Astrocyte (in vitro differentiated cells and primary cell): Measurements from ENCODE around the gene FPGS. TPM values are rescaled to one million over a fixed set of nuclear protein-coding genes. Genes with fewer than 3 reads are reported as not detected.

ENCODE experiments used
- DNase-seq: peaks from one replicate; pipeline ENCODE4 v3.0.0-alpha.2; 2010; ENCODE audit warnings: low read depth
- FAIRE-seq: peaks from 2 replicates; lab custom pipeline; 2011; peaks lifted over from hg19 to GRCh38; lab: Jason Lieb, UNC
- H2AFZ ChIP-seq: 2 replicates; pipeline ENCODE4 v1.6.0; 2012; ENCODE audit warnings: low read depth, low read length, inconsistent platforms
- H3K27ac ChIP-seq: 2 replicates; pipeline ENCODE4 v1.5.1; 2011; ENCODE audit warnings: low read depth, low read length, inconsistent platforms
- H3K27me3 ChIP-seq: 2 replicates; pipeline ENCODE4 v1.6.0; 2011; ENCODE audit warnings: low read length, inconsistent platforms; ENCODE audit not compliant: insufficient read depth
- H3K36me3 ChIP-seq: 2 replicates; pipeline ENCODE4 v1.5.1; 2011; ENCODE audit warnings: low read length, inconsistent platforms; ENCODE audit not compliant: insufficient read depth
- H3K4me1 ChIP-seq: 2 replicates; pipeline ENCODE4 v1.5.1; 2011; ENCODE audit warnings: low read length, inconsistent platforms; ENCODE audit not compliant: insufficient read depth
- H3K4me2 ChIP-seq: 2 replicates; pipeline ENCODE4 v1.6.0; 2012; ENCODE audit warnings: low read length, inconsistent platforms
- H3K4me3 ChIP-seq: 2 replicates; pipeline ENCODE4 v1.5.1; 2011; ENCODE audit warnings: low read depth, mild to moderate bottlenecking, low read length, inconsistent platforms; ENCODE audit not compliant: insufficient read depth
- H3K79me2 ChIP-seq: 2 replicates; pipeline ENCODE4 v1.6.0; 2012; ENCODE audit warnings: mild to moderate bottlenecking, low read length, inconsistent platforms; ENCODE audit not compliant: insufficient read depth
- H3K9ac ChIP-seq: 2 replicates; pipeline ENCODE4 v1.6.0; 2012; ENCODE audit warnings: mild to moderate bottlenecking, low read length, inconsistent platforms
- H3K9me3 ChIP-seq: 2 replicates; pipeline ENCODE4 v1.5.1; 2012; ENCODE audit warnings: low read depth, mild to moderate bottlenecking, low read length, inconsistent platforms; ENCODE audit not compliant: insufficient read depth
- H4K20me1 ChIP-seq: 2 replicates; pipeline ENCODE4 v1.6.0; 2012; ENCODE audit warnings: low read length, inconsistent platforms; ENCODE audit not compliant: insufficient read depth
- H3K27ac Mint-ChIP-seq: one replicate; pipeline ENCODE4 v1.8.0; 2021; ENCODE audit warnings: mild to moderate bottlenecking, mixed read lengths; ENCODE audit not compliant: unreplicated experiment
- H3K27me3 Mint-ChIP-seq: one replicate; pipeline ENCODE4 v1.8.0; 2021; ENCODE audit warnings: low read depth, mixed read lengths; ENCODE audit not compliant: unreplicated experiment
- H3K36me3 Mint-ChIP-seq: one replicate; pipeline ENCODE4 v1.8.0; 2021; ENCODE audit warnings: low read depth, mixed read lengths; ENCODE audit not compliant: unreplicated experiment
- H3K4me1 Mint-ChIP-seq: one replicate; pipeline ENCODE4 v1.8.0; 2021; ENCODE audit warnings: low read depth, mixed read lengths; ENCODE audit not compliant: unreplicated experiment
- H3K4me3 Mint-ChIP-seq: one replicate; pipeline ENCODE4 v1.8.0; 2021; ENCODE audit warnings: mild to moderate bottlenecking, moderate library complexity, mixed read lengths; ENCODE audit not compliant: unreplicated experiment
- H3K9me3 Mint-ChIP-seq: one replicate; pipeline ENCODE4 v1.8.0; 2021; ENCODE audit warnings: mild to moderate bottlenecking, mixed read lengths; ENCODE audit not compliant: unreplicated experiment
- EZH2 ChIP-seq: IDR thresholded peaks from 2 replicates; pipeline ENCODE4 v1.6.1; 2012; ENCODE audit warnings: mild to moderate bottlenecking, low read length, inconsistent platforms; ENCODE audit not compliant: insufficient read depth
- total RNA-seq: library from RNA; stranded (reverse); gene quantifications from 2 replicates; pipeline ENCODE4 v1.2.1, GENCODE V29; 2021
- TF ChIP-seq, protein P1 (sequence below): IDR thresholded peaks from 2 replicates; pipeline ENCODE4 v1.5.1; 2011; ENCODE audit warnings: low read depth, mild to moderate bottlenecking, inconsistent platforms, low read length, moderate library complexity; ENCODE audit not compliant: insufficient read depth

Gene FPGS
- total RNA-seq, 1 donor from 2014 or later = 49.4 TPM

DNA sequence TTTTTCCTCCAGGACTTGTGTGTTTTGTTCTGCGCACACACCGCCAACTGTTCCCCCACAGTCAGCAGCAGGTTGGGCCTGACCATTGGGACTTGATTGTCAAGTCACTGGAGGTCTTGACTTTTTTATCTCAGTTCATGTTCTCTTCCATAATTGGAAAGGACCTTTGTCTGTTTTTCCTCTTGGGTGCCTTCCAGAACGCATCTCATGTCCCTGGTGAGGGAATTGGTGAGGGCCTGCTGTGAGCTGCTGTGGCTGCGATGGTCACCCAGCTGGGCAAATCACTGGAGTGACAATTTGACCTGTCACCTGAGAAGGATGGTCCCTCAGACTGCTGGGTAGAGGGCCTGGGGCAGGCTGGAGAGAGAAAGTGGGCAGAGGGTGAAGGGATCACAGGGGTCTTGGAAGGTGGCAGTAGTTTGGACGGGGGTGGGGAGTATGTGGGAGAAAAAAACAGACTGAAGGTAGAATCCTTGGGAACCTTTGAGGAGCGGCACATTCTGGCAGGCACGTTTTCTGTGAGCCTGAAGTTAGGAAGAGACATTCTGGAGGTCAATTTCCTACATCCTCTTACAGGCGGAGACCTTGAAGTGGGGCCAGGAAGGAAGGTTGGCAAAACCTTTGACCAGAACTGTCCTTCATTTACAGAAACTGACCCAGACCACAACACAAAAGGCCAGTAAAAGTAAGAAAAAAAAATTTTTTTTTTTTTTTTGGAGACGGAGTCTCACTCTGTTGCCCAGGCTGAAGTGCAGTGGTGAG lies 12.4 kb upstream of the FPGS start:
- no peak for TF ChIP-seq EZH2
- TF ChIP-seq, protein P1, sequence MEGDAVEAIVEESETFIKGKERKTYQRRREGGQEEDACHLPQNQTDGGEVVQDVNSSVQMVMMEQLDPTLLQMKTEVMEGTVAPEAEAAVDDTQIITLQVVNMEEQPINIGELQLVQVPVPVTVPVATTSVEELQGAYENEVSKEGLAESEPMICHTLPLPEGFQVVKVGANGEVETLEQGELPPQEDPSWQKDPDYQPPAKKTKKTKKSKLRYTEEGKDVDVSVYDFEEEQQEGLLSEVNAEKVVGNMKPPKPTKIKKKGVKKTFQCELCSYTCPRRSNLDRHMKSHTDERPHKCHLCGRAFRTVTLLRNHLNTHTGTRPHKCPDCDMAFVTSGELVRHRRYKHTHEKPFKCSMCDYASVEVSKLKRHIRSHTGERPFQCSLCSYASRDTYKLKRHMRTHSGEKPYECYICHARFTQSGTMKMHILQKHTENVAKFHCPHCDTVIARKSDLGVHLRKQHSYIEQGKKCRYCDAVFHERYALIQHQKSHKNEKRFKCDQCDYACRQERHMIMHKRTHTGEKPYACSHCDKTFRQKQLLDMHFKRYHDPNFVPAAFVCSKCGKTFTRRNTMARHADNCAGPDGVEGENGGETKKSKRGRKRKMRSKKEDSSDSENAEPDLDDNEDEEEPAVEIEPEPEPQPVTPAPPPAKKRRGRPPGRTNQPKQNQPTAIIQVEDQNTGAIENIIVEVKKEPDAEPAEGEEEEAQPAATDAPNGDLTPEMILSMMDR = no peak
- Histone ChIP-seq H3K9me3 (no peaks in the 10 kb centered on the region), H4K20me1 (peaks cover 85% of the 10 kb centered on the region), H2AFZ (no peak overlapping the region), H3K27me3 (no peaks in the 10 kb centered on the region), H3K27ac (no peak overlapping the region), H3K4me3 (no peak overlapping the region), H3K79me2 (peaks cover 48% of the 10 kb centered on the region), H3K4me2 (no peak overlapping the region), H3K4me1 (peaks cover 7% of the 10 kb centered on the region), H3K9ac (no peak overlapping the region), H3K36me3 (peaks cover 44% of the 10 kb centered on the region)
- H3K27ac Mint-ChIP-seq = no peak overlapping the region
- H3K27me3 Mint-ChIP-seq = no peaks in the 10 kb centered on the region
- H3K36me3 Mint-ChIP-seq = peaks cover 26% of the 10 kb centered on the region
- peaks cover 13% of the 10 kb centered on the region for H3K4me1 Mint-ChIP-seq
- FAIRE-seq = no peak
- DNase-seq = no peak
- H3K9me3 Mint-ChIP-seq = no peaks in the 10 kb centered on the region
- H3K4me3 Mint-ChIP-seq = no peak overlapping the region

DNA sequence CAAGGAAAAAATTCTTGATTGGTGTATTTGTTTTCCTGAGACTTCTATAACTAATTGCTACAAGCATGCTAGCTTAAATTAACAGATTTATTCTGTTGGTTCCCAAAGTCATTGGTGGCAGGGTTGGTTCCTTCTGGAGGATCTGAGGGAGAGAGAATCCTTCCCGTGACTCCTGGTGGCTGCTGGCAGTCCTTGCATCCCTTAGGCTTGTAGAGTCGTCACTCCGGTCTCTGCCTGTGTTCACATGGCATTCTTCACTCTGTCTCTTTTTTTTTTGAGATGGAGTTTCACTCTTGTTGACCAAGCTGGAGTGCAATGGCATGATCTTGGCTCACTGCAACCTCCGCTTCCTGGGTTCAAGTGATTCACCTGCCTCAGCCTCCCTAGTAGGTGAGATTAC lies 11.6 kb upstream of the FPGS start:
- Mint-ChIP-seq H3K27me3 (no peaks in the 10 kb centered on the region), H3K9me3 (no peaks in the 10 kb centered on the region), H3K4me1 (peaks cover 13% of the 10 kb centered on the region), H3K27ac (no peak overlapping the region), H3K4me3 (no peak overlapping the region), H3K36me3 (peaks cover 26% of the 10 kb centered on the region)
- DNase-seq = no peak
- Histone ChIP-seq H3K27ac (no peak overlapping the region), H3K36me3 (peaks cover 44% of the 10 kb centered on the region), H3K27me3 (no peaks in the 10 kb centered on the region), H3K4me2 (no peak overlapping the region), H3K79me2 (peaks cover 45% of the 10 kb centered on the region), H2AFZ (no peak overlapping the region), H3K9ac (no peak overlapping the region), H3K4me3 (no peak overlapping the region), H4K20me1 (peaks cover 90% of the 10 kb centered on the region), H3K9me3 (no peaks in the 10 kb centered on the region), H3K4me1 (peaks cover 11% of the 10 kb centered on the region)
- TF ChIP-seq, protein P1 = no peak
- no peak for TF ChIP-seq EZH2
- no peak for FAIRE-seq

DNA sequence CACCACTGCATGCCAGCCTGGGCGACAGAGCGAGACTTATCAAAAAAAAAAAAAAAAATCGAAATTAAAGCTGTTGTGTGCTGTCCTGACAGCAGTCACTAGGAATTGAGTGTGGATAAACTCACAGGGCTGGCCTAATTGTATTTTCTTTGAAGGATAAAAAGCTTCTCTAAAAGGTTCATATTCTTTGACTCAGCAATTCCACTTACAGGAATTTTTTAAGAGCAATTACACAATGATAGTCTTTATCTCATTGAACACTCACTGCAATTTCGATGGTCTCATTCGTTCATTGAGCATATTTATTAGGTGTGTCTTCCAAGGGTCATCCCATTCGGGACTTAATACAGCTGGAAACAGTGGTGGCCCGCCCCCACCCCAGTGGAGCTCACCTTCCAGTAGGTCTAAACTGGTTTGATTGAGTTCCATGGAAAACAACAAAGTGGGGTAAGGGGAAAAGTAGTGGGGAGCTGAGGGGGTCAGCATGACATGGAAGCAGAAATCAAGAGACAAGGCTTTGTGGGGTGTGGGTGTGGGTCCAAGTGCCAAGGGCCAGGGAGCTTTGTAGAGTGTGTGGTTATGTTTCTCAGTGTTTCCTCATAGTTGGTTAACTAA lies 10.2 kb upstream of the FPGS start:
- Histone ChIP-seq H3K9ac (no peak overlapping the region), H3K4me2 (no peak overlapping the region), H3K27ac (no peak overlapping the region), H3K4me1 (peaks cover 16% of the 10 kb centered on the region), H3K79me2 (peaks cover 31% of the 10 kb centered on the region), H2AFZ (no peak overlapping the region), H3K36me3 (peaks cover 40% of the 10 kb centered on the region), H3K4me3 (no peak overlapping the region), H3K27me3 (no peaks in the 10 kb centered on the region), H3K9me3 (no peaks in the 10 kb centered on the region), H4K20me1 (peaks cover 83% of the 10 kb centered on the region)
- no peak for TF ChIP-seq EZH2
- TF ChIP-seq, protein P1 = no peak
- Mint-ChIP-seq H3K9me3 (no peaks in the 10 kb centered on the region), H3K4me1 (peaks cover 13% of the 10 kb centered on the region), H3K27ac (no peak overlapping the region), H3K27me3 (no peaks in the 10 kb centered on the region), H3K4me3 (no peak overlapping the region), H3K36me3 (peaks cover 21% of the 10 kb centered on the region)
- DNase-seq = no peak
- FAIRE-seq = no peak
